ENCODE data around the gene PCBP2. TPM values are rescaled to one million over a fixed set of nuclear protein-coding genes. Genes with fewer than 3 reads are reported as not detected.
A peak's percentile ranks its signal among the peaks of the same experiment; 100 is the strongest.

Gene PCBP2
- total and polyA plus RNA-seq, 4 donors, result 363 to 697 (median 557) TPM

- DNase-seq (no peak), ATAC-seq (ENCODE audit: insufficient read depth, low FRiP score) (no peak)
- 84 to 94% methylated on average over 8 of the region's 8 CpGs for WGBS, 2 donors
- peaks cover 58 to 85% (median 77%) of the 10 kb centered on the region in 4 donors for H3K36me3 ChIP-seq (ENCODE audit: control insufficient read depth in 4 of 4, insufficient read depth in 4 of 4, low read length in 4 of 4)
- no peaks in the 10 kb centered on the region for H3K9me3 ChIP-seq (ENCODE audit: control insufficient read depth in 4 of 4, insufficient read depth in 3 of 4, low read length in 3 of 4)
- H3K4me1 ChIP-seq (ENCODE audit: control insufficient read depth in 5 of 5, insufficient read depth in 5 of 5, low read length in 5 of 5), result peaks cover 0 to 19% (median 0%) of the 10 kb centered on the region in 5 donors
- H3K27ac ChIP-seq (ENCODE audit: low read depth in 1 of 2, low read length in 1 of 2), result no peak overlapping the region
- TF ChIP-seq CTCF (IDR thresholded peaks at IDR 0.05; ENCODE audit: control extremely low read depth, extremely low read depth), result no peak
- H3K27me3 ChIP-seq (ENCODE audit: control insufficient read depth in 3 of 3, insufficient read depth in 3 of 3, low read length in 2 of 3), result no peaks in the 10 kb centered on the region
- no peak overlapping the region for H3K4me3 ChIP-seq
- H3K9ac ChIP-seq (ENCODE audit: insufficient read depth in 1 of 2, low read length in 2 of 2), result no peak overlapping the region
Observed at GRCh38 chr12:53461591-53461990, 9.7 kb downstream of the PCBP2 start.

- no peak for DNase-seq
- Histone ChIP-seq H3K4me1 (ENCODE audit: control insufficient read depth in 5 of 5, insufficient read depth in 5 of 5, low read length in 5 of 5) (peaks cover 0 to 19% (median 0%) of the 10 kb centered on the region in 5 donors), H3K4me3 (no peak overlapping the region), H3K36me3 (ENCODE audit: control insufficient read depth in 4 of 4, insufficient read depth in 4 of 4, low read length in 4 of 4) (peaks cover 59 to 90% (median 78%) of the 10 kb centered on the region in 4 donors), H3K27me3 (ENCODE audit: control insufficient read depth in 3 of 3, insufficient read depth in 3 of 3, low read length in 2 of 3) (no peaks in the 10 kb centered on the region), H3K9ac (ENCODE audit: insufficient read depth in 1 of 2, low read length in 2 of 2) (no peak overlapping the region), H3K27ac (ENCODE audit: low read depth in 1 of 2, low read length in 1 of 2) (no peak overlapping the region), H3K9me3 (ENCODE audit: control insufficient read depth in 4 of 4, insufficient read depth in 3 of 4, low read length in 3 of 4) (no peaks in the 10 kb centered on the region)
- no peak for TF ChIP-seq CTCF (IDR thresholded peaks at IDR 0.05; ENCODE audit: control extremely low read depth, extremely low read depth)
- ATAC-seq (ENCODE audit: insufficient read depth, low FRiP score), result no peak
- WGBS, 2 donors, result 79 to 84% methylated on average over 3 of the region's 3 CpGs
Observed at GRCh38 chr12:53462935-53463334, 11.0 kb downstream of the PCBP2 start.

- H3K27me3 ChIP-seq (ENCODE audit: control insufficient read depth in 3 of 3, insufficient read depth in 3 of 3, low read length in 2 of 3), result no peaks in the 10 kb centered on the region
- ATAC-seq (ENCODE audit: insufficient read depth, low FRiP score), result no peak
- TF ChIP-seq CTCF (IDR thresholded peaks at IDR 0.05; ENCODE audit: control extremely low read depth, extremely low read depth), result no peak
- H3K9me3 ChIP-seq (ENCODE audit: control insufficient read depth in 4 of 4, insufficient read depth in 3 of 4, low read length in 3 of 4), result no peaks in the 10 kb centered on the region
- 65 to 68% methylated on average over 5 of the region's 5 CpGs for WGBS, 2 donors
- peaks cover 58 to 91% (median 79%) of the 10 kb centered on the region in 4 donors for H3K36me3 ChIP-seq (ENCODE audit: control insufficient read depth in 4 of 4, insufficient read depth in 4 of 4, low read length in 4 of 4)
- DNase-seq, result no peak
- peaks cover 0 to 19% (median 0%) of the 10 kb centered on the region in 5 donors for H3K4me1 ChIP-seq (ENCODE audit: control insufficient read depth in 5 of 5, insufficient read depth in 5 of 5, low read length in 5 of 5)
- no peak overlapping the region for H3K4me3 ChIP-seq
- no peak overlapping the region for H3K9ac ChIP-seq (ENCODE audit: insufficient read depth in 1 of 2, low read length in 2 of 2)
- H3K27ac ChIP-seq (ENCODE audit: low read depth in 1 of 2, low read length in 1 of 2), result peak overlapping the region in 1 of 2 donors; percentile 72
Observed at GRCh38 chr12:53463802-53464560, 12.1 kb downstream of the PCBP2 start.

Measured in lung (tissue), 12 donors.